GM12891 (cell line): ENCODE measurements around the gene GARS1.

Experiments used
- PAX5 ChIP-seq: IDR thresholded peaks from 2 replicates; pipeline ENCODE4 v1.6.1; 2011; ENCODE audit warnings: low read length, moderate library complexity, mild to moderate bottlenecking; ENCODE audit not compliant: insufficient read depth, severe bottlenecking
- POLR2A ChIP-seq: IDR thresholded peaks from 2 replicates; pipeline ENCODE4 v1.6.1; 2011; ENCODE audit warnings: low read depth, low read length, control low read depth
- POLR2AphosphoS5 ChIP-seq: IDR thresholded peaks from 2 replicates; pipeline ENCODE4 v1.6.1; 2011; ENCODE audit warnings: low read depth, low read length, control low read depth
- SPI1 ChIP-seq: IDR thresholded peaks from 2 replicates; pipeline ENCODE4 v1.6.1; 2011; ENCODE audit warnings: low read depth, low read length, control low read depth
- TAF1 ChIP-seq: IDR thresholded peaks from 2 replicates; pipeline ENCODE4 v1.6.1; 2011; ENCODE audit warnings: low read depth, low read length, control low read depth

DNA sequence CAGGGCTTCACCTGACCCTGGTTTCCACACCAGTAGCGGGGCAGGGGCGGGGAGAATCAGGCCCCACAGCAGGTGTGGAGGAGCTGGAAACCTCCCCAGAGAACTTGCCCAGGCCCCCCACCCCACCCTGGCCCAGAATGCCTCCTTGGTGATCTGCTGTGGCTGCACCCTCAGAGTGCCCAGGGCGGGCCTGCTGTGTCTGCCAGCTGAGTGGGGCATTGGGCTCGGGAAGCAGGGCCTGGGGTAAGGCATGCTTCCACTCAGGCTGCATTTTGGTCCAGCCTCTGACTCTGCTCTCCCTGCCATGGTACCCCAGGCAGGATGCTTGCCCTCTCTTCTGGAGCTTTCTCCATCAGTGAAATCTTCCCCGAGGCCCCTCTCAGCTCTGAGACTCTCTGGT lies 88.6 kb downstream of the GARS1 start:
- TF ChIP-seq POLR2AphosphoS5, result no peak
- TF ChIP-seq POLR2A, result no peak
- TF ChIP-seq PAX5, result no peak
- TF ChIP-seq TAF1, result no peak
- no peak for TF ChIP-seq SPI1
